GM23338 (cell line): Measurements from ENCODE around the gene ERC1. TPM values are rescaled to one million over a fixed set of nuclear protein-coding genes. Genes with fewer than 3 reads are reported as not detected.

ENCODE experiments used
- ATAC-seq: fragments of 200-7000 bp; cut with Tn5 transposase; 3 replicates; pipeline ENCODE4 v1.9.1; 2020
- DNase-seq: peaks from one replicate; pipeline ENCODE4 v3.0.0-alpha.2; 2015; ENCODE audit warnings: low spot score
- H2AFZ ChIP-seq: fragments of 200-600 bp; sonication (generic); 2 replicates; pipeline ENCODE4 v1.8.0; 2016; ENCODE audit warnings: antibody characterized with exemption, mild to moderate bottlenecking, moderate library complexity
- H3F3A ChIP-seq: fragments of 200-600 bp; sonication (generic); replicated peaks from 2 replicates; pipeline ENCODE4 v1.8.0; 2017; ENCODE audit warnings: antibody characterized with exemption, mixed run types, low read depth
- H3K27ac ChIP-seq: fragments of 200-600 bp; sonication (generic); 2 replicates; pipeline ENCODE4 v1.6.1; 2016; ENCODE audit warnings: low read depth
- H3K27me3 ChIP-seq: fragments of 200-600 bp; sonication (generic); 2 replicates; pipeline ENCODE4 v1.8.0; 2016; ENCODE audit warnings: mild to moderate bottlenecking, mixed run types, moderate library complexity; ENCODE audit not compliant: insufficient read depth
- H3K36me3 ChIP-seq: fragments of 200-600 bp; sonication (generic); 2 replicates; pipeline ENCODE4 v1.8.0; 2016; ENCODE audit warnings: mild to moderate bottlenecking; ENCODE audit not compliant: insufficient read depth
- H3K4me1 ChIP-seq: fragments of 200-600 bp; sonication (generic); 2 replicates; pipeline ENCODE4 v1.8.0; 2016; ENCODE audit warnings: mild to moderate bottlenecking, moderate library complexity; ENCODE audit not compliant: insufficient read depth
- H3K4me2 ChIP-seq: fragments of 200-600 bp; sonication (generic); 2 replicates; pipeline ENCODE4 v1.7.1; 2017; ENCODE audit warnings: mixed run types
- H3K4me3 ChIP-seq: fragments of 200-600 bp; sonication (generic); 2 replicates; pipeline ENCODE4 v1.6.1; 2016; ENCODE audit warnings: mixed run types
- H3K79me2 ChIP-seq: fragments of 200-600 bp; sonication (generic); replicated peaks from 2 replicates; pipeline ENCODE4 v1.8.0; 2017; ENCODE audit warnings: mild to moderate bottlenecking; ENCODE audit not compliant: insufficient read depth
- H3K9me2 ChIP-seq: fragments of 200-600 bp; sonication (generic); 2 replicates; pipeline ENCODE4 v1.8.0; 2017; ENCODE audit not compliant: insufficient read depth
- H4K20me1 ChIP-seq: fragments of 200-600 bp; sonication (generic); replicated peaks from 2 replicates; pipeline ENCODE4 v1.8.0; 2017; ENCODE audit warnings: mild to moderate bottlenecking; ENCODE audit not compliant: insufficient read depth
- H3K27ac Mint-ChIP-seq: 2 replicates; pipeline ENCODE4 v1.8.0; 2020; ENCODE audit warnings: inconsistent platforms, mild to moderate bottlenecking, moderate library complexity, mixed read lengths
- H3K27me3 Mint-ChIP-seq: 3 replicates; pipeline ENCODE4 v1.8.0; 2022; ENCODE audit warnings: low read depth, mild to moderate bottlenecking, moderate library complexity, mixed read lengths, inconsistent platforms; ENCODE audit not compliant: insufficient read depth, poor library complexity
- H3K36me3 Mint-ChIP-seq: 3 replicates; pipeline ENCODE4 v1.8.0; 2021; ENCODE audit warnings: low read depth, mild to moderate bottlenecking, inconsistent platforms, moderate library complexity, mixed read lengths
- H3K4me1 Mint-ChIP-seq: 3 replicates; pipeline ENCODE4 v1.8.0; 2020; ENCODE audit warnings: mild to moderate bottlenecking, inconsistent platforms, mixed read lengths
- H3K4me3 Mint-ChIP-seq: 3 replicates; pipeline ENCODE4 v1.8.0; 2021; ENCODE audit warnings: moderate library complexity, mild to moderate bottlenecking, inconsistent platforms, mixed read lengths
- H3K9me3 Mint-ChIP-seq: 3 replicates; pipeline ENCODE4 v1.8.0; 2020; ENCODE audit warnings: moderate library complexity, mild to moderate bottlenecking, inconsistent platforms, mixed read lengths
- CREB1 ChIP-seq: fragments of 250-450 bp; sonication (Bioruptor Pico); IDR thresholded peaks from 2 replicates; pipeline ENCODE4 v1.5.0; 2020; ENCODE audit warnings: low read depth, mild to moderate bottlenecking, moderate library complexity
- EZH2 ChIP-seq: fragments of 200-600 bp; sonication (generic); IDR thresholded peaks from one replicate; pipeline ENCODE4 v1.8.0; 2017; ENCODE audit warnings: antibody characterized with exemption, mild to moderate bottlenecking, low read depth; ENCODE audit not compliant: unreplicated experiment
- EZH2phosphoT487 ChIP-seq: fragments of 200-600 bp; sonication (generic); IDR thresholded peaks from one replicate; pipeline ENCODE4 v1.8.1; 2018; ENCODE audit warnings: antibody characterized with exemption; ENCODE audit not compliant: unreplicated experiment
- JUNB ChIP-seq: IDR thresholded peaks from one replicate; pipeline ENCODE4 v1.6.1; 2016; ENCODE audit warnings: antibody characterized with exemption; ENCODE audit not compliant: unreplicated experiment
- NANOG ChIP-seq: IDR thresholded peaks from 2 replicates; pipeline ENCODE4 v1.6.1; 2016; ENCODE audit warnings: antibody characterized with exemption, borderline replicate concordance
- POLR2AphosphoS5 ChIP-seq: IDR thresholded peaks from 2 replicates; pipeline ENCODE4 v1.6.1; 2016; ENCODE audit warnings: antibody characterized with exemption, low read depth
- STAT1 ChIP-seq: IDR thresholded peaks from one replicate; pipeline ENCODE4 v1.6.1; 2016; ENCODE audit warnings: antibody characterized with exemption; ENCODE audit not compliant: unreplicated experiment
- ZNF114 ChIP-seq: fragments of 250-450 bp; sonication (Bioruptor Pico); IDR thresholded peaks from 2 replicates; pipeline ENCODE4 v1.5.0; 2020; ENCODE audit warnings: mild to moderate bottlenecking, moderate library complexity
- ZNF331 ChIP-seq: fragments of 250-450 bp; sonication (Bioruptor Pico); IDR thresholded peaks from 2 replicates; pipeline ENCODE4 v1.5.0; 2020; ENCODE audit warnings: low read depth, mild to moderate bottlenecking, moderate library complexity
- polyA plus RNA-seq: library from polyadenylated mRNA; unstranded; fragments of >200 nt; fragmentation: Nextera tagmentation; extraction: Ambion mirVana; gene quantifications from 2 replicates; pipeline ENCODE4 v1.2.1, GENCODE V29; 2016
- total RNA-seq: library from RNA; depleted of rRNA; stranded (reverse); fragments of >200 nt; shearing (Covaris generic); gene quantifications from 2 replicates; pipeline ENCODE4 v1.2.3, GENCODE V29; 2014
- TF ChIP-seq, protein P1 (sequence below): IDR thresholded peaks from one replicate; pipeline ENCODE4 v1.6.1; 2018; ENCODE audit warnings: antibody characterized with exemption; ENCODE audit not compliant: unreplicated experiment
- TF ChIP-seq, protein P2 (sequence below), 2 experiments: fragments of 200-600 bp in 1 of 2; sonication (generic) in 1 of 2; conservative IDR thresholded peaks; 2 replicates each; pipeline versions ENCODE4 v1.5.1 to v1.6.1; 2016 to 2017; ENCODE audit warnings: antibody characterized with exemption in 2 of 2, low read depth in 2 of 2, mild to moderate bottlenecking in 2 of 2, moderate library complexity in 1 of 2
- TF ChIP-seq, protein P3 (sequence below): fragments of 250-450 bp; sonication (Bioruptor Pico); IDR thresholded peaks from 2 replicates; pipeline ENCODE4 v1.5.0; 2020; ENCODE audit warnings: mild to moderate bottlenecking, moderate library complexity
- TF ChIP-seq, protein P4 (sequence below): IDR thresholded peaks from 2 replicates; pipeline ENCODE4 v1.6.1; 2016; ENCODE audit warnings: antibody characterized with exemption

The ERC1 gene
- total and polyA plus RNA-seq, 2 experiments from 2014 or later: 28.1 to 35.3 TPM

DNA sequence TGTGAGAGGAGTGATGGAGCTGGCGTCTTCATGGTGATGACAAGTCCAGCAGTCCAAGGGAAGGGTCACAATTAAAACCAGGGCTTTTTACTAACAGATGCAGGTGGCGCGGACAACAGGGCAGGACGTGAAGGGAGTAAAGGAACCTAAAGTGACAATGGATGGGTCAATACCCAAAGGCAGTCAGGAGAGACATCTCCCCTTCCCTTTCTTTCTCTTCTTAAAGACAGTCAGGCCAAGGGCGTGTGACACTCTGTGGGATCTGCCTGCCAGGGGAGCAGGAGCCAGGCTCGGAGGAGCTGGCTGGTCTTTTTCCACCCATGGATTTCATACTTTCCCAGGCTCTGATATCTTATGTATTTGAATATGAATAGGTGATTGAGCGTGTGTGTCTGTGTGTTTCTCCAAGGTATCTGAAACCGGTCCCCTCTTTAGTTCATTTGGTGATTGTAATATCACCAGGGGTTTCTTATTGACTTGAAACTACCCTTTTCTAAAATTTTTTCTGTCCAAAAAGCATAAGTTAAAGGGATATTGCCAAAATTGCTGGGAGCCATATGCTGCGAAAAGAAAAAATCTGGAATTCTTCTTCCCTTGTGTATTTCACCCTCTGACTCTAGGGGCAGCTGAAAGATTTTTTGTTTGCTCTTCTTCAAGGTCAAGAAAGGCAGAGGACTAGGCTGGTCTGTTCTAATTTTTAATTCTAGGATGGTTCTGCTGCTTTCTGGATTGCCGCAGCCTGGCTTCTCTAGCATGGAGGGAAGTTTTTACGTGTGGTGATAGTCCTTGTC, 541.5 kb downstream of the ERC1 start:
- peaks cover 13% of the 10 kb centered on the region for H3K4me1 ChIP-seq
- Mint-ChIP-seq H3K4me3 (no peak overlapping the region), H3K4me1 (peaks cover 19% of the 10 kb centered on the region), H3K36me3 (no peaks in the 10 kb centered on the region; the same call in 2 of the 3 replicates), H3K27me3 (peaks cover 60% of the 10 kb centered on the region), H3K9me3 (no peaks in the 10 kb centered on the region), H3K27ac (no peak overlapping the region)
- ATAC-seq: no peak
- DNase-seq: no peak
- H3K79me2 ChIP-seq: no peaks in the 10 kb centered on the region
- peaks cover 82% of the 10 kb centered on the region for H3K27me3 ChIP-seq
- TF ChIP-seq, protein P1, sequence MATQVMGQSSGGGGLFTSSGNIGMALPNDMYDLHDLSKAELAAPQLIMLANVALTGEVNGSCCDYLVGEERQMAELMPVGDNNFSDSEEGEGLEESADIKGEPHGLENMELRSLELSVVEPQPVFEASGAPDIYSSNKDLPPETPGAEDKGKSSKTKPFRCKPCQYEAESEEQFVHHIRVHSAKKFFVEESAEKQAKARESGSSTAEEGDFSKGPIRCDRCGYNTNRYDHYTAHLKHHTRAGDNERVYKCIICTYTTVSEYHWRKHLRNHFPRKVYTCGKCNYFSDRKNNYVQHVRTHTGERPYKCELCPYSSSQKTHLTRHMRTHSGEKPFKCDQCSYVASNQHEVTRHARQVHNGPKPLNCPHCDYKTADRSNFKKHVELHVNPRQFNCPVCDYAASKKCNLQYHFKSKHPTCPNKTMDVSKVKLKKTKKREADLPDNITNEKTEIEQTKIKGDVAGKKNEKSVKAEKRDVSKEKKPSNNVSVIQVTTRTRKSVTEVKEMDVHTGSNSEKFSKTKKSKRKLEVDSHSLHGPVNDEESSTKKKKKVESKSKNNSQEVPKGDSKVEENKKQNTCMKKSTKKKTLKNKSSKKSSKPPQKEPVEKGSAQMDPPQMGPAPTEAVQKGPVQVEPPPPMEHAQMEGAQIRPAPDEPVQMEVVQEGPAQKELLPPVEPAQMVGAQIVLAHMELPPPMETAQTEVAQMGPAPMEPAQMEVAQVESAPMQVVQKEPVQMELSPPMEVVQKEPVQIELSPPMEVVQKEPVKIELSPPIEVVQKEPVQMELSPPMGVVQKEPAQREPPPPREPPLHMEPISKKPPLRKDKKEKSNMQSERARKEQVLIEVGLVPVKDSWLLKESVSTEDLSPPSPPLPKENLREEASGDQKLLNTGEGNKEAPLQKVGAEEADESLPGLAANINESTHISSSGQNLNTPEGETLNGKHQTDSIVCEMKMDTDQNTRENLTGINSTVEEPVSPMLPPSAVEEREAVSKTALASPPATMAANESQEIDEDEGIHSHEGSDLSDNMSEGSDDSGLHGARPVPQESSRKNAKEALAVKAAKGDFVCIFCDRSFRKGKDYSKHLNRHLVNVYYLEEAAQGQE: no peak
- TF ChIP-seq POLR2AphosphoS5 (no peak), JUNB (no peak), NANOG (no peak), STAT1 (no peak), CREB1 (CRISPR knock-in tag) (no peak), ZNF331 (CRISPR knock-in tag) (no peak), EZH2 (no peak), ZNF114 (CRISPR knock-in tag) (no peak), EZH2phosphoT487 (no peak)
- TF ChIP-seq, protein P2, sequence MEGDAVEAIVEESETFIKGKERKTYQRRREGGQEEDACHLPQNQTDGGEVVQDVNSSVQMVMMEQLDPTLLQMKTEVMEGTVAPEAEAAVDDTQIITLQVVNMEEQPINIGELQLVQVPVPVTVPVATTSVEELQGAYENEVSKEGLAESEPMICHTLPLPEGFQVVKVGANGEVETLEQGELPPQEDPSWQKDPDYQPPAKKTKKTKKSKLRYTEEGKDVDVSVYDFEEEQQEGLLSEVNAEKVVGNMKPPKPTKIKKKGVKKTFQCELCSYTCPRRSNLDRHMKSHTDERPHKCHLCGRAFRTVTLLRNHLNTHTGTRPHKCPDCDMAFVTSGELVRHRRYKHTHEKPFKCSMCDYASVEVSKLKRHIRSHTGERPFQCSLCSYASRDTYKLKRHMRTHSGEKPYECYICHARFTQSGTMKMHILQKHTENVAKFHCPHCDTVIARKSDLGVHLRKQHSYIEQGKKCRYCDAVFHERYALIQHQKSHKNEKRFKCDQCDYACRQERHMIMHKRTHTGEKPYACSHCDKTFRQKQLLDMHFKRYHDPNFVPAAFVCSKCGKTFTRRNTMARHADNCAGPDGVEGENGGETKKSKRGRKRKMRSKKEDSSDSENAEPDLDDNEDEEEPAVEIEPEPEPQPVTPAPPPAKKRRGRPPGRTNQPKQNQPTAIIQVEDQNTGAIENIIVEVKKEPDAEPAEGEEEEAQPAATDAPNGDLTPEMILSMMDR (conservative IDR thresholded peaks at IDR 0.05; ENCODE audit: low read depth in 2 of 2): no peak
- TF ChIP-seq, protein P3, sequence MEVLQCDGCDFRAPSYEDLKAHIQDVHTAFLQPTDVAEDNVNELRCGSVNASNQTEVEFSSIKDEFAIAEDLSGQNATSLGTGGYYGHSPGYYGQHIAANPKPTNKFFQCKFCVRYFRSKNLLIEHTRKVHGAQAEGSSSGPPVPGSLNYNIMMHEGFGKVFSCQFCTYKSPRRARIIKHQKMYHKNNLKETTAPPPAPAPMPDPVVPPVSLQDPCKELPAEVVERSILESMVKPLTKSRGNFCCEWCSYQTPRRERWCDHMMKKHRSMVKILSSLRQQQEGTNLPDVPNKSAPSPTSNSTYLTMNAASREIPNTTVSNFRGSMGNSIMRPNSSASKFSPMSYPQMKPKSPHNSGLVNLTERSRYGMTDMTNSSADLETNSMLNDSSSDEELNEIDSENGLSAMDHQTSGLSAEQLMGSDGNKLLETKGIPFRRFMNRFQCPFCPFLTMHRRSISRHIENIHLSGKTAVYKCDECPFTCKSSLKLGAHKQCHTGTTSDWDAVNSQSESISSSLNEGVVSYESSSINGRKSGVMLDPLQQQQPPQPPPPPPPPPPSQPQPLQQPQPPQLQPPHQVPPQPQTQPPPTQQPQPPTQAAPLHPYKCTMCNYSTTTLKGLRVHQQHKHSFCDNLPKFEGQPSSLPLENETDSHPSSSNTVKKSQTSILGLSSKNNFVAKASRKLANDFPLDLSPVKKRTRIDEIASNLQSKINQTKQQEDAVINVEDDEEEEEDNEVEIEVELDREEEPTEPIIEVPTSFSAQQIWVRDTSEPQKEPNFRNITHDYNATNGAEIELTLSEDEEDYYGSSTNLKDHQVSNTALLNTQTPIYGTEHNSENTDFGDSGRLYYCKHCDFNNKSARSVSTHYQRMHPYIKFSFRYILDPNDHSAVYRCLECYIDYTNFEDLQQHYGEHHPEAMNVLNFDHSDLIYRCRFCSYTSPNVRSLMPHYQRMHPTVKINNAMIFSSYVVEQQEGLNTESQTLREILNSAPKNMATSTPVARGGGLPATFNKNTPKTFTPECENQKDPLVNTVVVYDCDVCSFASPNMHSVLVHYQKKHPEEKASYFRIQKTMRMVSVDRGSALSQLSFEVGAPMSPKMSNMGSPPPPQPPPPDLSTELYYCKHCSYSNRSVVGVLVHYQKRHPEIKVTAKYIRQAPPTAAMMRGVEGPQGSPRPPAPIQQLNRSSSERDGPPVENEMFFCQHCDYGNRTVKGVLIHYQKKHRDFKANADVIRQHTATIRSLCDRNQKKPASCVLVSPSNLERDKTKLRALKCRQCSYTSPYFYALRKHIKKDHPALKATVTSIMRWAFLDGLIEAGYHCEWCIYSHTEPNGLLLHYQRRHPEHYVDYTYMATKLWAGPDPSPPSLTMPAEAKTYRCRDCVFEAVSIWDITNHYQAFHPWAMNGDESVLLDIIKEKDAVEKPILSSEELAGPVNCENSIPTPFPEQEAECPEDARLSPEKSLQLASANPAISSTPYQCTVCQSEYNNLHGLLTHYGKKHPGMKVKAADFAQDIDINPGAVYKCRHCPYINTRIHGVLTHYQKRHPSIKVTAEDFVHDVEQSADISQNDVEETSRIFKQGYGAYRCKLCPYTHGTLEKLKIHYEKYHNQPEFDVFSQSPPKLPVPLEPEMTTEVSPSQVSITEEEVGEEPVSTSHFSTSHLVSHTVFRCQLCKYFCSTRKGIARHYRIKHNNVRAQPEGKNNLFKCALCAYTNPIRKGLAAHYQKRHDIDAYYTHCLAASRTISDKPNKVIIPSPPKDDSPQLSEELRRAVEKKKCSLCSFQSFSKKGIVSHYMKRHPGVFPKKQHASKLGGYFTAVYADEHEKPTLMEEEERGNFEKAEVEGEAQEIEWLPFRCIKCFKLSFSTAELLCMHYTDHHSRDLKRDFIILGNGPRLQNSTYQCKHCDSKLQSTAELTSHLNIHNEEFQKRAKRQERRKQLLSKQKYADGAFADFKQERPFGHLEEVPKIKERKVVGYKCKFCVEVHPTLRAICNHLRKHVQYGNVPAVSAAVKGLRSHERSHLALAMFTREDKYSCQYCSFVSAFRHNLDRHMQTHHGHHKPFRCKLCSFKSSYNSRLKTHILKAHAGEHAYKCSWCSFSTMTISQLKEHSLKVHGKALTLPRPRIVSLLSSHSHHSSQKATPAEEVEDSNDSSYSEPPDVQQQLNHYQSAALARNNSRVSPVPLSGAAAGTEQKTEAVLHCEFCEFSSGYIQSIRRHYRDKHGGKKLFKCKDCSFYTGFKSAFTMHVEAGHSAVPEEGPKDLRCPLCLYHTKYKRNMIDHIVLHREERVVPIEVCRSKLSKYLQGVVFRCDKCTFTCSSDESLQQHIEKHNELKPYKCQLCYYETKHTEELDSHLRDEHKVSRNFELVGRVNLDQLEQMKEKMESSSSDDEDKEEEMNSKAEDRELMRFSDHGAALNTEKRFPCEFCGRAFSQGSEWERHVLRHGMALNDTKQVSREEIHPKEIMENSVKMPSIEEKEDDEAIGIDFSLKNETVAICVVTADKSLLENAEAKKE: no peak
- TF ChIP-seq, protein P4, sequence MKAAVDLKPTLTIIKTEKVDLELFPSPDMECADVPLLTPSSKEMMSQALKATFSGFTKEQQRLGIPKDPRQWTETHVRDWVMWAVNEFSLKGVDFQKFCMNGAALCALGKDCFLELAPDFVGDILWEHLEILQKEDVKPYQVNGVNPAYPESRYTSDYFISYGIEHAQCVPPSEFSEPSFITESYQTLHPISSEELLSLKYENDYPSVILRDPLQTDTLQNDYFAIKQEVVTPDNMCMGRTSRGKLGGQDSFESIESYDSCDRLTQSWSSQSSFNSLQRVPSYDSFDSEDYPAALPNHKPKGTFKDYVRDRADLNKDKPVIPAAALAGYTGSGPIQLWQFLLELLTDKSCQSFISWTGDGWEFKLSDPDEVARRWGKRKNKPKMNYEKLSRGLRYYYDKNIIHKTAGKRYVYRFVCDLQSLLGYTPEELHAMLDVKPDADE: no peak
- H3K4me3 ChIP-seq: no peak overlapping the region
- no peaks in the 10 kb centered on the region for H3K9me2 ChIP-seq
- no peaks in the 10 kb centered on the region for H3K36me3 ChIP-seq
- H2AFZ ChIP-seq: no peak overlapping the region
- H4K20me1 ChIP-seq: no peaks in the 10 kb centered on the region
- H3K4me2 ChIP-seq: no peak overlapping the region
- 0 out of 2 replicates have a peak, but pooled peaks cover 7% of the 10 kb centered on the region for H3F3A ChIP-seq
- no peak overlapping the region for H3K27ac ChIP-seq
